ENCODE measurements around the gene PRKCA.
"Not testable (repeated sequence)": the region's sequence is repeated elsewhere in the genome, so short reads cannot be mapped to it uniquely, and the experiment has no call there.

Gene PRKCA

GRCh38 chr17:66292353-66292752, 10.1 kb upstream of the PRKCA start:
- DNase-seq = no peak

GRCh38 chr17:66296289-66296725, 6.1 kb upstream of the PRKCA start:
- no peak for DNase-seq

- not testable (repeated sequence) for DNase-seq
Measured at GRCh38 chr17:66297443-66297842, 5.0 kb upstream of the PRKCA start.

GRCh38 chr17:66299711-66300110, 2.7 kb upstream of the PRKCA start:
- DNase-seq = no peak

- DNase-seq = no peak
Measured at GRCh38 chr17:66300956-66301355, 1.5 kb upstream of the PRKCA start.

- no peak for DNase-seq
Measured at GRCh38 chr17:66301367-66301863, 998 bp upstream of the PRKCA start.

GRCh38 chr17:66302761-66303626, 581 bp downstream of the PRKCA start:
- no peak for DNase-seq

- no peak for DNase-seq
Measured at GRCh38 chr17:66304304-66305174, 2.1 kb downstream of the PRKCA start.

GRCh38 chr17:66306446-66306845, 4.0 kb downstream of the PRKCA start:
- DNase-seq = no peak

GRCh38 chr17:66307257-66307656, 4.8 kb downstream of the PRKCA start:
- no peak for DNase-seq

- DNase-seq = no peak
Measured at GRCh38 chr17:66308856-66309255, 6.4 kb downstream of the PRKCA start.

- no peak for DNase-seq
Measured at GRCh38 chr17:66309793-66310192, 7.4 kb downstream of the PRKCA start.

GRCh38 chr17:66310528-66311148, 8.2 kb downstream of the PRKCA start:
- DNase-seq = no peak

- DNase-seq = no peak
Measured at GRCh38 chr17:66312912-66313311, 10.5 kb downstream of the PRKCA start.

- DNase-seq = no peak
Measured at GRCh38 chr17:66313325-66313724, 10.9 kb downstream of the PRKCA start.

- DNase-seq = no peak
Measured at GRCh38 chr17:66313995-66314659, 11.7 kb downstream of the PRKCA start.

- DNase-seq = no peak
Measured at GRCh38 chr17:66317629-66318028, 15.2 kb downstream of the PRKCA start.

GRCh38 chr17:66319226-66319625, 16.8 kb downstream of the PRKCA start:
- DNase-seq = no peak

GRCh38 chr17:66322764-66323163, 20.4 kb downstream of the PRKCA start:
- no peak for DNase-seq

- DNase-seq = not testable (repeated sequence)
Measured at GRCh38 chr17:66324381-66325004, 22.1 kb downstream of the PRKCA start.

GRCh38 chr17:66326476-66327047, 24.1 kb downstream of the PRKCA start:
- DNase-seq = no peak

- no peak for DNase-seq
Measured at GRCh38 chr17:66330646-66331037, 28.2 kb downstream of the PRKCA start.

Measured in NCI-H748 treated with DMSO at 0.1 percent for 48 hours (cell line).